HG02943 (cell line): ENCODE data around the gene ZNF578.
"Not testable (repeated sequence)": the region's sequence is repeated elsewhere in the genome, so short reads cannot be mapped to it uniquely, and the experiment has no call there.

Experiments used
- ATAC-seq: cut with Tn5 transposase; IDR thresholded peaks from one replicate; pipeline ENCODE4 v1.9.1; 2021; ENCODE audit warnings: mild to moderate bottlenecking, low read depth, moderate library complexity; ENCODE audit not compliant: unreplicated experiment

Gene ZNF578

DNA sequence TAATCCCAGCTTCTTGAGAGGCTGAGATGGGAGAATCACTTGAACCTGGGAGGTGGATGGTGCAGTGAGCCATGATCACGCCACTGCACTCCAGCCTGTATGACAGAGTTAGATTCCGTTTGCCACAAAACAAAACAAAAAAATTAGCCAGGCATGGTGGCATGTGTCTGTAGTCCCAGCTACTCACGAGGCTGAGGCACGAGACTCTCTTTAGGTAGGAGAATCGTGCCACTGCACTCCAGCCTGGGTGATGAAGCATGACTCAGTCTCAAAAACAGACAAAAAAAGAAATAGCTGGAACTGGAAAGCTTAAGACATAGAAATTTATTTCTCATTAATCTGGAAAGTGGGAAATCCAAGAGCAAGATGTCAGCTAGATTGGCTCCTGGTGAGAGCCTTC, 53.9 kb downstream of the ZNF578 start:
- ATAC-seq, result no peak

DNA sequence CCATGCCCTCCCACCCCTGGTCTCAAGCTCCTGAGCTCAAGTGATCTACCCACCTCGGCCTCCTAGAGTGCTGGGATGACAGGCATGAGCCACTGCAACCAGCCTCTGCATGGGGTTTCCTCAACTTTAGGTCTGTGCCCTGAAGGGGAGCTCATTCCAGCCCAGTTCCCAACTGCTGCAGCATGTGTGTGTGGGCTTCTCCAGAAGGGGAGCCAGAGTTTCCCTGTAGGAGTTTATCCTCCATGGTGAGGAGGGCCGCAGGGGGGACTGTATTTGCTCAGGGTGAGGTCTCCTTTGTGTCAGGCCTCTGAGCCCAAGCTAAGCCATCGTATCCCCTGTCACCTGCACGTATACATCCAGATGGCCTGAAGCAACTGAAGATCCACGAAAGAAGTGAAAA, 62.8 kb downstream of the ZNF578 start:
- no peak for ATAC-seq

DNA sequence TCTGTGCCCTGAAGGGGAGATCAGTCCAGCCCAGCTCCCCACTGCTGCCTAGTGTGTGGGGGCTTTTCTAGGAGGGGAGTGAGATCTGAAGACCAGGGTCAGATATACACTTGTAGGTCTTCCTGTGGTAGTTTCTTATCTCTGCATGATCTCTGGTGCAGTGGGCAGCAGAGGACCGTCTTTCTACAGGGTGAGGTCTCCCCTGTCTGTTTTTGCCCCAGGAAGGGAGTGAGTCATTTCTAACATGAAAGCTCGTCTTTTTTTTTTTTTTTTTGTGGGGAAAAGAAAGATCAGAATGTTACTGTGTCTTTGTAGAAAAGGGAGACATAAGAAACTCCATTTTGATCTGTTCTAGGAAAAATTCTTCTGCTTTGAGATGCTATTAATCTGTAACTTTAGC, 65.3 kb downstream of the ZNF578 start:
- no peak for ATAC-seq

DNA sequence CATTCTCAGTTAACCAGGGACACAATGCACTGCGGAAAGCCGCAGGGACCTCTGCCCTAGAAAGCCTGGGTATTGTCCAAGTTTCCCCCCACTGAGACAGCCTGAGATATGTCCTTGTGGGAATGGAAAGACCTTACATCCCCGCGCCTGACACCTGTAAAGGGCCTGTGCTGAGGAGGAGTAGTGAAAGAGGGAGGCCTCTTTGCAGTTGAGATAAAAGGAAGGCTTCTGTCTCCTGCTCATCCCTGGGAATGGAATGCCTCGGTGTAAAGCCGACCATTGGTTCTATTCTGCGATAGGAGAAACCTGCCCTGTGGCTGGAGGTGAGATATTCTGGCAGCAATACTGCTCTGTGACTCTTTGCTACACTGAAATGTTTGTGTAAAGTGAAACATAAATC, 65.8 kb downstream of the ZNF578 start:
- not testable (repeated sequence) for ATAC-seq

DNA sequence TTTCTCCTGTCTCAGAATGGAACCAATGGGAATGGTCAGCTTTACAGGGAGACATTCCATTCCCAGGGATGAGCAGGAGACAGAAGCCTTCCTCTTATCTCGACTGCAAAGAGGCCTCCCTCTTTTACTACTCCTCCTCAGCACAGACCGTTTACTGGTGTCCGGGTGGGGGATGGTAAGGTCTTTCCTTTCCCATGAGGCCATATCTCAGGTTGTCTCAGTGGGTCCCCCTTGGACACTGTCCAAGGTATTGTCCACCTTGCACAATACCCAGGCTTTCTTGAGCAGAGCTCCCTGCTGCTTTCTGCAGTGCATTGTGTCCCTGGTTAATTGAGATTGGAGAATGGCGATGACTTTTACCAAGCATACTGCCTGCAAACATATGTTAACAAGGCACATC, 66.7 kb downstream of the ZNF578 start:
- no peak for ATAC-seq

DNA sequence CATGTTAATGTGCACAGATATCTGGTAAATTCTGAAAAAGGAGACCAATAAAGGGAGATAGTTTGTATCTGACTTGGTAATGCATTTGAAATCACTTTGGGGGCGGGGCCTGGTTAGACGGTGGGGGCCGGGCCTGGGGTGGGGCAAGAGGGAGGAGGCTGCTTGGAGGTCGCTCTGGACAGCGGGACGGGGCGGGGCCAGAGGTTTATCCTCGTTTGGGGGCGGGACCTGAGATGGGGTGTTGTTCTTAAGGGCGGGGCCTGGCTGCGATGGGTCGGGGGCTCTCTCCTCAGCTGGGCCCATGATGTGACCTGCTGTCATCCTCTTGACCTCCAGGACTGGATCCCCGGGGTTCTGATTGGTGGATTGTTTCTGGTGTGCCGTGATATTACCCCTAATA, 69.2 kb downstream of the ZNF578 start:
- no peak for ATAC-seq

DNA sequence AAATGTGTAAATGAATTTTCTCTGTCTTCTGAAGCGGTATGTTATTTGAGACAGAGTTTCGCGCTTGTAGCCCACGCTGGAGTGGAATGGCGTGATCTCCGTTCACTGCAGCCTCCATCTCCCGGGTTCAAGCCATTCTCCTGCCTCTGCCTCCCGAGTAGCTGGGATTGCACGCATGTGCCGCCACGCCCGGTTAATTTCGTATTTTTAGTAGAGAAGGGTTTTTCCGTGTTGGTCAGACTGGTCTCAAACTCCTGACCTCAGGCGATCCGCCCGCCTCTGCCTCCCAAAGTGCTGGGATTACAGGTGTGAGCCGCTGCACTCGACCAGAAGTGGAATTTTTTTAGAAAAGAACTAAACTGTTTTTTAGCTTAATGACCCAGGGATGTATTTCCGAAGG, 70.7 kb downstream of the ZNF578 start:
- no peak for ATAC-seq

DNA sequence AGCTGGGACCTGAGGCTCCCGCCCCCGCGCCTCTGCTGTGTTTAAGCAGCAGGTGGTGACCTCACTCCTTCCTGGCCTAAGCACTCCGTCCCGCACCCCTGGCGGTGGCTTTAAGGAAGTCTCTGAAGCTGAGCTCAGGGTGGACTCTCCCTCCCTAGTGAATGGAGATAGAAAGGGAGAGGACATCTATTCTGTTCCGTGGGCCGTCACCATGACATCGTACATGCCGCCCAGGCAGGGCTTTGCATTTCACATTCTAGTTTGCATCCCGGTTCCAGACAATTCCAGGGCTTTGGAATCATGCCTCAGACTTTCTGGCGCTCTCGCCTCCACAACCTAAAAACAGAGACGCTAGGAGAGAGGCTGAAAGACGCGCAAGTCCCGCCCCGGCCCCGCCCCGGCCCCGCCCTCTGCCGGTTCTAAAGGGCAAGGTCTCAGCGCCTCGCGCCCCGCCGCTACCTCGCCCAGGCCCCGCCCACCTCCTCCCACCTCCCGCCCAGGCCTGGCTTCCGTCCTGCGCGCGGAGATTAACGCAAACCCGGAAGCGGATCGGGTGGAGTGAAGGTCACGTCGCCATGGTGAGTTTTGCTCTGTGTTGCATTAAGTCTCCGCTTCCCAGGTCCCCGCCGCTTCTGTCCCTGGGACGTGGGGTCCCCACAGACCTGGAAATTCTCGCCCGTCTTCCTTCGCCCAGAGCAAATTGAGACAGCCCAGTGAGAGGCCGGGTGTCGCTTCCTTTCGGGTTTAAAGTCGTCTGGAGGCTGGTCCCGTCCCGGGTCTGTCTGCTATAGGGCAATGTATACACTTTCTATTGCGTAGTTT, 74.0 kb downstream of the ZNF578 start, which contains the start of gene ZNF808:
ZNF808 (plus strand) TSS at position 535 of the 822 bp plus-strand sequence. CDS start 15,617 bp downstream, outside the sequence.
- ATAC-seq, result peak; percentile 86

DNA sequence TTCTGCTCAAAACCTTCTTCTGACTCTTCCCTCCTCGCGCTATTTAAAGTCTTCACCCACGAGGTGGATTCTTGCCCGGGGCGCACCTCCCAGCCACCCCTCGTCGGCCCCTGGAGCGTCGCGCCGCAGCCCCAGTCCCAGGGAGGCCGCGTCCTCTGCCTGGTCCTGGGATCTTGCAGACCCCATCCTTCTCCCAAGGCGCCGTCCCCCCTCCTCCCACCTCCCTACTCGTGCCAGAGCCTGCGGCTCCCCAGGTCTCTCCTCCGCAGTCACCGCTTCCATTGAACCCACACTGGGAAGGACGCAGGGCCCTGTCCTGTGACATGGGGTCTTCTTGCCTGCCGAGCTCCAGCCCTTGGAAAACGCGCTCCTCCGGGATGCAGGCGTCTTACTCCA, 74.6 kb downstream of the ZNF578 start:
- peak; percentile 16 for ATAC-seq

DNA sequence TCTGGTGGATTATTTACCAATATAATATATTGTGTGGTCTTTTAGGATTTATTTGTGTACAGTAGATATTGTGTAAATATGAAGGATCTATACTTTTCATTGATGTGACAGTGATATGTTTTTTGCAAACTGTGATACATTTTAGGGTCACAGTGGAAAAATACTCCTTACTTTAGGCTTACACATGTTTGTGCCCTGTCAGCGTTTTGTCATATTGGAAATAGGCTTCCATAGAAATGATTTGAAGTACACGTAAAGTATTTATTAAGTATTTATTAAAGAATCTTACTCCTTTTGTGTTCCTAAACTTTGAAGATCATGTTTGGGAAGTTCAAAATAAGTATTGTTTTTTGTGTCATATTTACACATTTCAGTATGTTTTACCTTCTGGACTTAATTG, 79.1 kb downstream of the ZNF578 start:
- ATAC-seq, result no peak

DNA sequence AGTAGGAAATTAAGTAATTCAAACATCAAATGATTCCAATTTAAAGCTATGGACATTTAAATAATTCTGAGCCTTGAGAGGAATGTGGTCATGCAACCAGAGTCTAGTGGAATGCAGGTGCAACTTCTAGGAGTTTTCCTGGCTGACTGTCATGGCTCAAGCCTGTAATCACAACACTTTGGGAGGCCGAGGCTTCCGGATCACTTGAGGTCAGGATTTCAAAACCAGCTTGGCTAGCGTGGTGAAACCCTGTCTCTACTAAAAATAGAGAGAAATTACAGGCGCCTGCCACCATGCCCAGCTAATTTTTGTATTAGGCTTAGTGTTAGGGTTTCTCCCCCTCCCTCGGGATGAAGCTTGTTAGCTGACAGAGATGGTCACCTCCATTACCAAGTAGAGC, 80.5 kb downstream of the ZNF578 start:
- no peak for ATAC-seq

DNA sequence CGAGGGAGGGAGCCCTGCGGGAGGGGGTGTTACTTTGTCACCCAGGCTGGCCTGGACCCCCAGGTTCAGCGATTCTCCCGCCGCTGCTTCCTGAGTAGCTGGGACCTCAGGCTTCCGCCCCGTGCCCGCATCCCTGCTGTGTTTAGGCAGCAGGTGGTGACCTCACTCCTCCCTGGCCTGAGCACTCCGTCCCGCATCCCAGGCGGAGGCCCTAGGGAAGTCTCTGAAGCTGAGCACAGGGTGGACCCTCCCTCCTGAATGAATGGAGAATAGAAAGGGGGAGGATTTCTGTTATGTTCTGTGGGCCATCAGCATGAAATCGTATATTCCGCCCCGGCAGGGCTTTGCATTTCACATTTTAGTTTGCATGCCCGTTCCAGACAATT, 82.0 kb downstream of the ZNF578 start:
- not testable (repeated sequence) for ATAC-seq

DNA sequence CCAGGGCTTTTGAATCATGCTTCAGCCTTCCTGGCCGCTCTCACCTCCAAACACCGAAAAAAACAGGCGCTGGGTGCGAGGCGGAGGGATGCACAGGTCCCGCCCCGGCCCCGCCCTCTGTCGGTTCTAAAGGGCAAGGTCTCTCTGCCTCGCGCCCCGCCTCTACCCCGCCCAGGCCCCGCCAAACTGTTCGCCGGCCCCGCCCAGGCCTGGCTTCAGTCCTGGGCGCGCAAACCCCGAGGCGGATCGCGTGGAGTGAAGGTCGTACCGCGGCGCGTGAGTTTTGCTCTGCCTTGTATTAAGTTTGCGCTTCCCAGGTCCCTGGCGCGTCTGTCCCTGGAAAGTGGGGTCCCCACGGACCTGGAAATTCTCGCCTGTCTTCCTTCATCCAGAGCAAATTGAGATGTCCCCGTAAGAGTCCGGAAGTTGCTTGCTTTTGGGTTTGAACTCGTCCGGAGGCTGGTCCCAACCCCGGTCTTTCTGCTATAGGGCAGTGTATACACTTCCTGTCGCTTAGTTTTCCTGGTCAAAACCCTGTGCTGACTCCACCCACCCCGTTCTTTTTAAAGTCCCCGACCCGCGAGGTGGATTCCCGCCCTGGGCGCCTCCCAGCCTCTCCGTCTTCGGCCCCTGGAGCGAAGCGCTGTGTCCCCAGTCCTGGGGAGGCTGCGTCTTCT, 82.6 kb downstream of the ZNF578 start:
- peak; percentile 84 for ATAC-seq

DNA sequence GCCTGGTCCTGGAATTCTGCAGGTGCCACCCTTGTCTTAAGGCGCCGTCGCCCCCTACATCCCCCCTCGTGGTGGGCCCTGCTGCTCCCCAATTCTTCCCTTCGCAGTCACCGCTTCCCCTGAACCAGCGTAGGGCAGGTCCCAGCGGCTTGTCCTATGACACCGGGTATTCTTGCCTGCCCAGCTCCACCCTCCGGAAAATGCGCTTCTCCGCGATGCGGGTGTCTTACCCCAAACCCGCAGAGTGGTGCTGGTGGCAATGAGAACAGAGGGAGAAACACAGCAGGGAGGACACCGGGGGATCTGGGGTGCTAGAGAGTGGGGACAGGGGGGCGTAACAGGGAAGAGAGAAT, 83.1 kb downstream of the ZNF578 start:
- ATAC-seq, result peak; percentile 15

DNA sequence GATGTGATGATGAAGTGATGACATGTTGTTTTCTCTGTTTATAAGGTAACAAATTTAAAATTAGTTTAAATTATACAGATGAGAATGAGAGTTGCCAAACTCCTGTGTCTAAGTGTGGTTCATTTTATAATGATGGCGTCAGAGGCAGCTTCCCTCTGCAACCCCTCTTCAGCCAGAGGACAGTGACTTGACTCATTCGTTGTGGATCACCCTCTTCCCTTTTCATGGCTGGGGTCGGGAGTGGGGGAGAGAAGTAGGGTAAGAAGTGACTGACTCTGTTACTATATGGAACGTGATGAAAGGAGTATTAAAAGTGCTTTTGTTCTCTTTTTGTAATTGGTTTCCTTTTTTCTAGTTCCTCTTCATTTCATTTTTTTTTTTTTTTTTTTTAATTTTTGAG, 85.5 kb downstream of the ZNF578 start:
- not testable (repeated sequence) for ATAC-seq

DNA sequence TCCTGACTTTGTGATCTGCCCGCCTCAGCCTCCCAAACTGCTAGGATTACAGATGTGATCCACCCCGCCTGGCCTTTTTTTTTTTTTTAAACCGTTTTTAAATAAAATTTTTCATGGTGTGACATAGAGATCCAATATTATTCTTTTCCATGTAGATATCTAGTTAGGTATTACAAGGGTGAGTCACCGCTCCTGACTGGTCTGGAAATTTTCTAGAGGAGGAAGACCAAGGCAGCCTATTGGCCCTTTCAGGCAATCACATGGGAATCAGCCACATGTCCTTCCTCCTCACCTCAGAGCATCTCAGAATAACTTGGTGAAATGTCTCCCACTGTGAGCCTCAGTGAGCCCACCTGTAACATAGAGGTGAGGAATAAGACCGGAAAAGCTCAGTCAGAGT, 87.8 kb downstream of the ZNF578 start:
- not testable (repeated sequence) for ATAC-seq

DNA sequence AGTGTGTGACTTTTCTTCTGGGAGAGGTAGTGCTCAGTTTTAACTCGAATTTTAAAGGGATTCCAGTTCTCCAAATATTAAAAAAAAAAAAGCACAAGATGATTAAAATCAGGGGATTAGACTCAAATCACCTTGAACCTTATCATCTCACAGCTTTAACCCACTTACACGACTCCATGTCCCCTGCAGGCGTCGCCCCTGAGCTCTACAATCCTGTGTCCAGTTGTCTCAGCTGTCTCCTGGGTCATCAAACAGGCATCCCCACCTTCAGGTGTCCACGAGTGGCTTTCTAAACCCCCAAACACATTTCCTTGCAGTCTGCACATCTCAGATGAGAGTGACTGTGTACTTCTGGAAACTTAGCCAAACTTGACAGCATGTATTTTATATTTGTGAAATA, 88.3 kb downstream of the ZNF578 start:
- no peak for ATAC-seq

DNA sequence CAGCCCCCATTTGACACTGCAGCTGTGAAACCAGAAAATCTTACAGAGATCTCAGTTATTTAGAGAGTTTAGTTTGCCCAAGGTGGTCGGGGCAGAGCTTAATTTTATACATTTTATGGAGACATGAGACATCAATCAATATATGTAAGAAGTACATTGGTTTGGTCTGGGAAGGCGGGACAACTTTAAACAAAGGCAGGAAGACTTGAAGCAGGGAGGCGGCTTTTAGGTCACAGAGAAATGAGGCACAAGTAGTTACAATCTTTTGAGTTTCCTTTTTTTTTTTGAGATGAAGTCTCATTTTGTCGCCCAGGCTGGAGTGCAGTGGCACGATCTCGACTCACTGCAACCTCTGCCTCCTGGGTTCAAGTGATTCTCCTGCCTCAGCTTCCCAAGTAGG, 89.2 kb downstream of the ZNF578 start:
- ATAC-seq, result not testable (repeated sequence)

DNA sequence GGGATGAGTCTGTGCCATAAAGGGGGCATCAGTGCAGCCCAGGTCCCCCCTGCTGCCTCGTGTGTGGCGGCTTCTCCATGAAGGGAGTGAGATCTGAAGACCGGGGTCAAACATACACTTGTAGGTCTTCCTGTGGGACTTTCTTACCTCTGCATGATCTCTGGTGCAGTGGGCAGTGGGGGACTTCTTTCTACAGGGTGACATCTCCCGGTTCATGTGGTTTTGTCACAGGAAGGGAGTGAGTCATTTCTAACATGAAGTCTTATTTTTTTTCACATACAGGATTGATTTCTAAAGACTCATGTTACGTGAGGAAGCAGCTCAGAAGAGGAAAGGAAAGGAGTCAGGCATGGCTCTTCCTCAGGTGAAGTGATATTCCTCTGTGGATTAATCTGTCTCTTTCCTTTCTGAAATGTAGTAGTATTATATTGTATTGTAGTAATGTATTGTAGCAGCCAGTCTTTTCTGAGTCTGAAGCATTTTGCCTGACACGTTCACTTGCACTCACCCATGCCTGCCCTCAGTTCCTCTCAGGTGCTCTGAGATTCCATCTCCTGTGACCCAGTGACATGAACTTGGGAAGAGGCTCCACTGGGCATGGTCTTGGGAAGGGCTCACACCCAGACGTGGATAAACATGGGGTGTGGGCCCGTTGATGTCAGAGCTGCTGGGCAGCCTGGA, 89.8 kb downstream of the ZNF578 start:
- ATAC-seq, result no peak

DNA sequence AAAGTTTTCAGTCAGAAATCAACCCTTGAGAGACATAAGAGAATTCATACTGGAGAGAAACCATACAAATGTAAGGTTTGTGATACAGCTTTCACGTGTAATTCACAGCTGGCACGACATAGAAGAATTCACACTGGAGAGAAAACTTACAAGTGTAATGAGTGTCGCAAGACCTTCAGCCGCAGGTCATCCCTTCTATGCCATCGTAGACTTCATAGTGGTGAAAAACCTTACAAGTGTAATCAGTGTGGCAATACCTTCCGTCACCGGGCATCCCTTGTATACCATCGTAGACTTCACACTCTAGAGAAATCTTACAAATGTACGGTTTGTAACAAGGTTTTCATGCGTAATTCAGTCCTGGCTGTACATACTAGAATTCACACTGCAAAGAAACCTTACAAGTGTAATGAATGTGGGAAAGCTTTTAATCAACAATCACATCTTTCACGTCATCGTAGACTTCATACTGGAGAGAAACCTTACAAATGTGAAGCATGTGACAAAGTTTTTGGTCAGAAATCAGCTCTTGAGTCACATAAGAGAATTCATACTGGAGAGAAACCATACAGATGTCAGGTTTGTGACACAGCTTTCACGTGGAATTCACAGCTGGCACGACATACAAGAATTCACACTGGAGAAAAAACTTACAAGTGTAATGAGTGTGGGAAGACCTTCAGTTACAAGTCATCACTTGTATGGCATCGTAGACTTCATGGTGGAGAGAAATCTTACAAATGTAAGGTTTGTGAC, 101.0 kb downstream of the ZNF578 start:
- no peak for ATAC-seq
